ENCODE measurements around the gene KBTBD3.

The KBTBD3 gene

DNA sequence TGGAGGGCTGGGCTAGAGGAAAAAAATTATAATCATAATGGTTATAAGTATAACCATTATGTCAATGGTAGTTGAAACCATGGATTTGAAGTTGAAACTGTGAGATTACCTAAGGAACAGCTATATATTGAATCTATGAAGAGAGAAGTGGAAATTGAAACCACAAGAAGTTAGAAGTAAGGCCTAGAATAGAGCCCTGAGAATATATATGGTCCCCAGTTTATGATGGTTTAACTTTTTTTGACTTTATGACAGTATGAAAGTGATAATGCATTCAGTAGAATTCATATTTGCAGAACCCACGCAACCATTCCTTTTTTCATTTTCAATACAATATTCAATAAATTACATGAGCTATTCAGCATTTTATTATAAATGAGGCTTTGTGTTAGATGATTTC, 15.3 kb upstream of the KBTBD3 start:
- no peak overlapping the region for H3K27ac ChIP-seq
- TF ChIP-seq, protein P1, sequence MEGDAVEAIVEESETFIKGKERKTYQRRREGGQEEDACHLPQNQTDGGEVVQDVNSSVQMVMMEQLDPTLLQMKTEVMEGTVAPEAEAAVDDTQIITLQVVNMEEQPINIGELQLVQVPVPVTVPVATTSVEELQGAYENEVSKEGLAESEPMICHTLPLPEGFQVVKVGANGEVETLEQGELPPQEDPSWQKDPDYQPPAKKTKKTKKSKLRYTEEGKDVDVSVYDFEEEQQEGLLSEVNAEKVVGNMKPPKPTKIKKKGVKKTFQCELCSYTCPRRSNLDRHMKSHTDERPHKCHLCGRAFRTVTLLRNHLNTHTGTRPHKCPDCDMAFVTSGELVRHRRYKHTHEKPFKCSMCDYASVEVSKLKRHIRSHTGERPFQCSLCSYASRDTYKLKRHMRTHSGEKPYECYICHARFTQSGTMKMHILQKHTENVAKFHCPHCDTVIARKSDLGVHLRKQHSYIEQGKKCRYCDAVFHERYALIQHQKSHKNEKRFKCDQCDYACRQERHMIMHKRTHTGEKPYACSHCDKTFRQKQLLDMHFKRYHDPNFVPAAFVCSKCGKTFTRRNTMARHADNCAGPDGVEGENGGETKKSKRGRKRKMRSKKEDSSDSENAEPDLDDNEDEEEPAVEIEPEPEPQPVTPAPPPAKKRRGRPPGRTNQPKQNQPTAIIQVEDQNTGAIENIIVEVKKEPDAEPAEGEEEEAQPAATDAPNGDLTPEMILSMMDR (conservative IDR thresholded peaks at IDR 0.05) = no peak

DNA sequence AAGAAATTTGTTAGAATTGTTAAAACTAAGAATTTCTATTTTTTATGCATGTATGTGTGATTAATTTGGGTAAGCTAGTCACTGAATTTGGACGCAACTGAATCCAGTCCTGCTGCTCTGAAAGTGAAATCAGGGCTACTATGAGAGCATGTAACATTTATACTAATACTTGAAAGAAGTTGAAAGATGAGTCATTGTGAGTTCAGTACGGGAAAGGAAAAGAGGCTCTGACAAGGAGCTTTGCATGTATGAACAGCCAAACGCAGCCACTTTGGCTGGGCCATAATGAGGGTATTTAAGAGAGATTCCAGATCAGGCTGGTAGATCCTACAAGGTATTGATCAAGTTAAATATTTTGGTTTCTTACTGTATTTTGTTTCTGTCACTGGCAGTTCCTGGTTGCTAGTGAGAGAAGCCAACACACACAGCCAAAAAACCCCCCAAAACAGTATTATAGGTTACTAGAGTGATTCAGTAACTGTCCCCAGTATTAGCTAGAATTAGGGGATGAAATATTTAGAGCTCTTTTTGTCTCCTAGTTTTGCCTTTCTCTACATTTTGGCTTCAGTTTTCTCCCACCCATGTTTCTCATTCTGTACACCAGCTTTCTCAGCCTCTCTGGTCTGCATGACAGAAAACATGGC, 14.5 kb upstream of the KBTBD3 start:
- no peak overlapping the region for H3K27ac ChIP-seq
- TF ChIP-seq, protein P1 (conservative IDR thresholded peaks at IDR 0.05) = no peak

DNA sequence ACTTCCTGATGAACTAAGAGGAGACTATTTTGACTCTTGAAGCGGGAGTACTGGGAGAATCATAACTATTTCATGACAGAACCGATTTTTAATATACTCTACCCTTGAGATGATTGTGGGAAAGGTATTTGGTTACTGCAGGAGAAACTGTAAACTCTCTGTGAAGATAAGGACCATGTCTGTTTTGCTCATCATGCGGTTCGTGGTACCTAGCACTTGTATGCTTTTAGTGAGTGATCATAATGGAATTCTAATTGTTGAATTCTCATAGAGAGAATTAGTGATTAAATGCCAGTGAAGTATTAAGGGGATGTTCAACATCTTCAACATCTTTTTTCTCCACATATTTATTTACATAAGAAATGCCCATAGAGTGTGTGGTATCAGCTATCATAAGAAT, 11.7 kb upstream of the KBTBD3 start:
- H3K27ac ChIP-seq = no peak overlapping the region

DNA sequence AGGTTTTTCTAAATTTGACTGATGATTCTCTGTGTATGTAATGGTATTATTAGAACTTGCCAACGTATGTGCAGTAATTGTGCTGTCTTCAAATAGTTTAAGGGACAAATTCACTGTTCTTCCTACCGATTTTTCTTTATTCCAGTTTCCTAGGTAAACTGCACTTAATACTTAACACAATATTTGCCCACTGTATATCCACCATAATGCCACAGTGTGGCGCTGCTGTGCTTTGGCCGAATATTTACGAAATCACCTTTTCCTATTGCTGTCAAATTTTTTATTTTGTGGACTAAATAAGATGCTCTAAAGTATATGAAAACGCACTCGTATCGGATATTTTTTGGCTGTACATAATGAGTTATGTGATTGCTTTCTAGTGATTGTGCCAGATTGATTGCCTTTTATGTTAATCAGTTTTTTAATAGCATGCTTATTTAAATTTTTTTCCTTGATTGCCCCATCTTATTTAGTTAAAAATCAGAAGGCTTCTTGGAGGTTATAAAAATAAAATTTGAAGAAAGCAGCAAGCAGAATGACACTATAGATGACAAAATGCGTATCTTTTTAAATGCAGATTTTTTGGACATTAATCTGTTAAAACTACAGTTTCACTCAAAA, 10.8 kb upstream of the KBTBD3 start:
- TF ChIP-seq, protein P1 (conservative IDR thresholded peaks at IDR 0.05) = peak; percentile 99
- H3K27ac ChIP-seq = no peak overlapping the region

More for the DNA sequence above, 11.7 kb upstream of the KBTBD3 start:
- TF ChIP-seq, protein P1 (conservative IDR thresholded peaks at IDR 0.05) = no peak

DNA sequence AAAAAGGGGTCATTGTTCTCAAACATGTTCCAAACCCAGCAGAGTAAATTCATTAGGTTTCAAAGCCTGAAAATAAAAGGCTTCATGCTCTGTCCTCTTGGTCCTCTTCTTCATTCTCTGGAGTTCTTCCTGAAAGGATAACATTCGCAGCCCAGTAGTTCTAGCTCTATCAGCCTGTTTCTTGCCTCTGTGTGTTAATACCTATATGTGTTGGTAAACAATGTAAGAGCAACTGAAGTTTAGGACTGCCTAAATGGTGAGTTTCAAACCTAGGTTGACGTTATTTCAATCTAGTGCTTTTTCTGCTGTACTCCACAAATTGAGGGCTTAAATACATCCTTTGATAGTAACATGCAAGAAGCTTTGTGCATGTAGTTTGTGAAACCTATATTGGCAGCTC, 9.7 kb upstream of the KBTBD3 start:
- H3K27ac ChIP-seq = no peak overlapping the region
- TF ChIP-seq, protein P1 (conservative IDR thresholded peaks at IDR 0.05) = no peak

DNA sequence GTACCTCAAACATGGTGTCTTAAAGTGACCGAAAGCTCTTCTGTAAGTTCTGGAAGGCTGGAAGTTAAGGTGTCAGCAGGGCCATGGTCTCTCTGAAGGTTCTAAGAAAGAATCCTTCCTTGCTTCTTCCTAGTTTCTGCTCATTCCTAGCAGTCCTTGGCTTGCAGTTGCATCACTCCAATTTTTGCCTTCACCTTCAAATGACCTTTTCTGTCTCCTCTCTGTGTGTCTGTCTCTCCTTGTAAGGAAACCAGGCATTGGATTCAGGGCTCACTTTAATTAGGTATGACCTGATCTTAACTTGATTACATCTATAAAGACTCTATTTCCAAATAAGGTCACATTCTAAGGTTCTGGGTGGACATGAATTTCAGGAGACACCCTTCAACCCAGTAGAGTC, 9.0 kb upstream of the KBTBD3 start:
- no peak overlapping the region for H3K27ac ChIP-seq
- TF ChIP-seq, protein P1 (conservative IDR thresholded peaks at IDR 0.05) = no peak

DNA sequence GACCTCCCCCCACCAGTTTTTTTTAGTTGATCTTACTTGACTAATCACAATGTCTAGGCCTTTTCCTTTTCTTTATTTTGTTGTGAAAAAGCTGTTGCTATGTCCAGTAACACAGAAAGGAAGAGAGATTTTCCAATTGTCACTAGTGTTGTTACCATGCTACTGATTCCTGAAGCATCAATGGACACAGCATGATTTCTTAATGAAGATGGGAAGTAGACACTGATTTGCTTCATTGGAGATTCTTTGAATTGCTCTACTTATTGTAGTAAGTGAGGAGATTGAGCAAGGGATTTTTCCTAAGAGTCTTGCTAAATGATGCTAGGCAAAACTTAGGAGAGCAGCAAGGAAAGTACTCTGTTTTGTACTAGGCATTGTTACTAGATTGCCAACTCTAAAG, 4.9 kb upstream of the KBTBD3 start:
- H3K27ac ChIP-seq = no peak overlapping the region
- TF ChIP-seq, protein P1 (conservative IDR thresholded peaks at IDR 0.05) = no peak

Measured in VCaP (cell line).